MCF 10A (cell line): Measurements from ENCODE around the gene XPO5. TPM values are rescaled to one million over a fixed set of nuclear protein-coding genes. Genes with fewer than 3 reads are reported as not detected.
A peak's percentile ranks its signal among the peaks of the same experiment; 100 is the strongest.

ENCODE experiments used
- BruUV-seq: library from RNA; stranded (reverse); fragments of 400-500 nt; replicated peaks from 2 replicates; lab custom pipeline; 2021; lab: Mats Ljungman, UMichigan
- CTCF ChIA-PET: fragments of 300-600 bp; sonication (Branson Sonifier 250); formaldehyde crosslinking; extraction: SDS; loops from one replicate; lab custom pipeline; 2021; ENCODE audit warnings: antibody characterized with exemption, inconsistent platforms; lab: Yijun Ruan, JAX
- POLR2A ChIA-PET: fragments of 300-600, 350-650 bp; sonication (Branson Sonifier 250); formaldehyde crosslinking; extraction: SDS; loops from one replicate; lab custom pipeline; 2020; ENCODE audit warnings: antibody characterized with exemption, inconsistent platforms; lab: Yijun Ruan, JAX
- DNase-seq: peaks from one replicate; pipeline ENCODE4 v3.0.0-alpha.2; 2018; ENCODE audit not compliant: unreplicated experiment
- H3K27ac Mint-ChIP-seq: one replicate; pipeline ENCODE4 v1.8.0; 2022; ENCODE audit warnings: mild to moderate bottlenecking, low read depth, mixed read lengths; ENCODE audit not compliant: unreplicated experiment
- H3K27me3 Mint-ChIP-seq: one replicate; pipeline ENCODE4 v1.8.0; 2022; ENCODE audit warnings: mixed read lengths; ENCODE audit not compliant: insufficient read depth, unreplicated experiment
- H3K36me3 Mint-ChIP-seq: one replicate; pipeline ENCODE4 v1.8.0; 2022; ENCODE audit warnings: mild to moderate bottlenecking, moderate library complexity, mixed read lengths; ENCODE audit not compliant: insufficient read depth, unreplicated experiment
- H3K4me1 Mint-ChIP-seq: one replicate; pipeline ENCODE4 v1.8.0; 2022; ENCODE audit warnings: mixed read lengths; ENCODE audit not compliant: insufficient read depth, unreplicated experiment
- H3K4me3 Mint-ChIP-seq: one replicate; pipeline ENCODE4 v1.8.0; 2022; ENCODE audit warnings: mild to moderate bottlenecking, moderate library complexity, mixed read lengths; ENCODE audit not compliant: unreplicated experiment
- H3K9me3 Mint-ChIP-seq: one replicate; pipeline ENCODE4 v1.8.0; 2022; ENCODE audit warnings: mixed read lengths; ENCODE audit not compliant: unreplicated experiment
- intact Hi-C: fragments of 100-400 bp; cut with micrococcal nuclease; formaldehyde crosslinking; loops from 2 replicates; pipeline ENCODE4 v1.14.1; 2022
- total RNA-seq: library from RNA; stranded (reverse); gene quantifications from 2 replicates; pipeline ENCODE4 v1.2.3, GENCODE V29; 2022
- TF ChIP-seq, protein P1 (sequence below): fragments of 200-600 bp; IDR thresholded peaks from one replicate; pipeline ENCODE4 v1.8.0; 2022; ENCODE audit warnings: antibody characterized with exemption, mild to moderate bottlenecking; ENCODE audit not compliant: unreplicated experiment

Gene XPO5
- total RNA-seq, 1 experiment from 2014 or later, result 98.6 TPM

DNA sequence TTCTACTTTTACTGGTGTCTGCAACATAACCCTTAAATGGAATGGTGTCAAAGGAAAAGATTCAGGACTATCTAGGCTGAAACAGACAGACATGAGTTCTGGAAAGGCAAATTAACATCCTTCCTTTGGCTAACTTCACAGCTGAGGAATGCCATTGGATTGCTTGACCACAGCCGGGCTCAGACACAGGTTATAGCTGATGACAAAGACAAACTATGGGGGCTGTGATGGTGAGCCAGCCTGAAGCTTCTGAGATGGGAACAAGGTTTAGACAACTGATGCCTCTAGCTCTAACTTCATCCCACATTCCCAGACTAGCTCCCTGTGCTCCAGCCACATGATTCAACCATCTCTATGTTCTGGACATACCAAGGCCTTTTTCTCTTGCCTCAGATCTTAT, 43.6 kb downstream of the XPO5 start:
- no peak overlapping the region for H3K4me3 Mint-ChIP-seq
- BruUV-seq, result no TSS peak
- H3K36me3 Mint-ChIP-seq, result peaks cover 85% of the 10 kb centered on the region
- intact Hi-C loops, result no loop called here
- ChIA-PET POLR2A (interaction anchor here (0.8 to 1.3 kb wide), 3 partner anchors 8 to 12 kb away, joined by 3 to 4 read pairs (median 3); no protein-coding TSS in a partner anchor), CTCF (interaction anchor here (0.9 kb wide), 1 partner anchor 25 kb away, joined by 3 read pairs; no protein-coding TSS in a partner anchor)
- H3K27ac Mint-ChIP-seq, result no peak overlapping the region
- DNase-seq, result no peak
- H3K9me3 Mint-ChIP-seq, result no peaks in the 10 kb centered on the region
- no peaks in the 10 kb centered on the region for H3K4me1 Mint-ChIP-seq
- no peaks in the 10 kb centered on the region for H3K27me3 Mint-ChIP-seq
- TF ChIP-seq, protein P1, sequence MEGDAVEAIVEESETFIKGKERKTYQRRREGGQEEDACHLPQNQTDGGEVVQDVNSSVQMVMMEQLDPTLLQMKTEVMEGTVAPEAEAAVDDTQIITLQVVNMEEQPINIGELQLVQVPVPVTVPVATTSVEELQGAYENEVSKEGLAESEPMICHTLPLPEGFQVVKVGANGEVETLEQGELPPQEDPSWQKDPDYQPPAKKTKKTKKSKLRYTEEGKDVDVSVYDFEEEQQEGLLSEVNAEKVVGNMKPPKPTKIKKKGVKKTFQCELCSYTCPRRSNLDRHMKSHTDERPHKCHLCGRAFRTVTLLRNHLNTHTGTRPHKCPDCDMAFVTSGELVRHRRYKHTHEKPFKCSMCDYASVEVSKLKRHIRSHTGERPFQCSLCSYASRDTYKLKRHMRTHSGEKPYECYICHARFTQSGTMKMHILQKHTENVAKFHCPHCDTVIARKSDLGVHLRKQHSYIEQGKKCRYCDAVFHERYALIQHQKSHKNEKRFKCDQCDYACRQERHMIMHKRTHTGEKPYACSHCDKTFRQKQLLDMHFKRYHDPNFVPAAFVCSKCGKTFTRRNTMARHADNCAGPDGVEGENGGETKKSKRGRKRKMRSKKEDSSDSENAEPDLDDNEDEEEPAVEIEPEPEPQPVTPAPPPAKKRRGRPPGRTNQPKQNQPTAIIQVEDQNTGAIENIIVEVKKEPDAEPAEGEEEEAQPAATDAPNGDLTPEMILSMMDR, result no peak

DNA sequence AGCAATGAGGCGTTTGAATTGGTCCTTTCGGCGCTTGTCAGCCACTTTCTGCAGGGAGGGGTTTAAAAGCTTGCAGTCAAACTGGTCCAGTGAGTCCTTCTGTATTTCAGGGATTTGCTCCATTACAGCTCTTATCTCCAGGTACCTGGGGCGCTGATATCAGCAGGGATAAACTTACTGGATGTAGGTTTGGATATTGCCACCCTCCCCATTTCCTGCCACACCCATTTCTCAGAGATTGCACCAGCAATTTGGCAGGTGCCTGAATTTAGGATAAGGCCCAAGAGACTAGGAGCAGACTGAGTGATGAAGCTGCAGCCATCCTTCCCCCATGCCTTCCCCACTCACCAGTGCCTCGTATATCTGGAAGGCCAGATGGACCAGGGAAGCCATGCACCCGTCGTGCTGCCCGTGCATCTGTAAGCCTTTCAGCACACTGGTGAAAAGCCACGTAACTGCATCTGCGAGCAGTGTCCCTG, 51.3 kb downstream of the XPO5 start:
- intact Hi-C loops, result no loop called here
- H3K27ac Mint-ChIP-seq, result peak overlapping the region; percentile 61
- H3K4me1 Mint-ChIP-seq, result peaks cover 5% of the 10 kb centered on the region
- ChIA-PET CTCF (interaction anchor here (0.8 kb wide), 1 partner anchor 18 kb away, joined by 5 read pairs; no protein-coding TSS in a partner anchor), POLR2A (interaction anchor here (0.6 to 1.9 kb wide), 2 partner anchors 9 to 494 kb away, joined by 4 to 5 read pairs; no protein-coding TSS in a partner anchor)
- H3K9me3 Mint-ChIP-seq, result no peaks in the 10 kb centered on the region
- H3K27me3 Mint-ChIP-seq, result no peaks in the 10 kb centered on the region
- no TSS peak for BruUV-seq
- H3K4me3 Mint-ChIP-seq, result no peak overlapping the region
- no peak for DNase-seq
- H3K36me3 Mint-ChIP-seq, result peaks cover 10% of the 10 kb centered on the region
- TF ChIP-seq, protein P1, result no peak

DNA sequence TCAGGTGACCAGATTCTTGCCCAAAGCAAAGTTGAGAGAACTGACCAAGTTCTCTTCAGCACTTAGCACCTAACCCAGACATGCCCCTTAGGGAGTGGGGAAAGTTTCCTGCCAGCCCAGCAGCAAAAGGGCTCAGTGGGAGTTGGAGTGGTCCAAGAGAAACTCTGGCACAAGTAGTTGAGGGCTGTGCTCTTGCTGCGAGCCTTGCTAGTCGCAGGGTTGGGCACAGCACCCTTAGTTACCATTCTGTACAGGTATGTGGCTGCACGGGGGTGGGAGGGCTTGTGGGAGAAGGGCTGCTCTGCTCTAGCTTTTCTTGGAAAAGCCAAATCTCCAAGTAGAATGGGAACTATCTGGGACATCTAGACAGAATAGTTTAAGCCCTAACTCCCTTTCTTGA, 52.6 kb downstream of the XPO5 start:
- ChIA-PET CTCF (no interaction called here), POLR2A (no interaction called here)
- no peaks in the 10 kb centered on the region for H3K36me3 Mint-ChIP-seq
- TF ChIP-seq, protein P1, result no peak
- intact Hi-C loops, result no loop called here
- no peak for DNase-seq
- no peaks in the 10 kb centered on the region for H3K27me3 Mint-ChIP-seq
- BruUV-seq, result no TSS peak
- H3K4me3 Mint-ChIP-seq, result no peak overlapping the region
- peaks cover 5% of the 10 kb centered on the region for H3K4me1 Mint-ChIP-seq
- no peaks in the 10 kb centered on the region for H3K9me3 Mint-ChIP-seq
- no peak overlapping the region for H3K27ac Mint-ChIP-seq

DNA sequence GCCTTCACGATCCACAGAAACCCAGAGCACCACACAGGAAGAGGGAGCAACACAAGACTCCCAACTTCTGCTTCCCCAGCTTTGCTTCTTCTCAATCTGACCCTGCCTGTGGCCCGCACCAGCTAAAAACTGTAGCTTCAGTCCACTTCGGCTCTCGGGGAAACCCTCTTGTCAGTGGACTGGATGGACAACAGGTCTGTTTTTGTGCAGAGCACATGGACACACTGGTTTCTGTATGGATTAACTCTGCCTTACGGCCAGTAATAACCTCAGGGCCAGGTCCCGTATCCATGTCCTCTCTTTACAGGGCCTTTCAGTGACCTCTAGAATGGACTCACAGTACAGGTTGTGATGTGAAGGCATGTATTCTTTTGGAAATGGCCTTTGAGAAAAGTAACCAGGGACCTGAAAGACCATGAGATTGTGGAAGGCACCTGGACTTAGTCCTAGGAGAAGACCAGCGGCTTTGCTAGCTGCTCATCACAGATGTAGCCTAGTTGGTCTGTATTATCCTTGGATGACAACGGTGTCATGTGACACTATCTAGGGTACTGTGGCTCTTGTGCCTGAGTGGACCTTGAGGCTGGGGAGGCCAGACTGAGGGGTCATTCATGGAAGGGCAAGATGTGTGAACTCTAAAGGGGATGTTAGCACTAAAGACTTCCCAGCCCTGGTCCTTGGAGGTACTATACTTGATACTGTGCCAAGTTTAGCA, 53.1 kb downstream of the XPO5 start:
- DNase-seq, result no peak
- intact Hi-C loops, result no loop called here
- peaks cover 5% of the 10 kb centered on the region for H3K4me1 Mint-ChIP-seq
- ChIA-PET CTCF (no interaction called here), POLR2A (interaction anchor here (0.7 to 1.6 kb wide), 2 partner anchors 12 to 95 kb away, joined by 3 read pairs; partner anchors contain the start of genes ABCC10 and LRRC73)
- no peaks in the 10 kb centered on the region for H3K27me3 Mint-ChIP-seq
- no peaks in the 10 kb centered on the region for H3K36me3 Mint-ChIP-seq
- H3K9me3 Mint-ChIP-seq, result no peaks in the 10 kb centered on the region
- H3K4me3 Mint-ChIP-seq, result no peak overlapping the region
- TF ChIP-seq, protein P1, result no peak
- TSS peak; percentile 25 for BruUV-seq
- H3K27ac Mint-ChIP-seq, result no peak overlapping the region
